Measurements from ENCODE around the gene EXOC6B. TPM values are rescaled to one million over a fixed set of nuclear protein-coding genes. Genes with fewer than 3 reads are reported as not detected.

The EXOC6B gene
- total and polyA plus RNA-seq, 2 of the 8 experiments (the other 6 are each of a cell fraction or from before 2014, with no cell fraction given), result 13.5 to 33.0 TPM

DNA sequence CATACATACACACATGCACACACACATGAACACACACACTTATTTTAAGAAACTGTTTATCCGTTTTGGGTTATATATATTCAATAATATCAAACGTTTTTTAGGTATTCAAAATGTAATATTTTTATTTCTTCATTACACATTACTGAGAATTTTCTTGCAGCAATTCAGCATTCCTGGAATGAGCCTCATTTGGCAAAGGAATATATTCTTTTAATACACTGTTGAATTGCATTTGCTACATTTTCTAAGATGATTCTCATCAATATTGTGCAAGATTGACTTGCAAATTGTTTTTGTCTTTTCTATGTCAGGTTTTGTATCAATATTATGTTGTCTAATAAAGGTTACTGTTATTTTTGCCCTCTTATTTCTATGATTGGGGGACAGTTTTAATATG lies 402.1 kb downstream of the EXOC6B start:
- no peak overlapping the region for H3K18ac ChIP-seq (ENCODE audit: extremely low read depth, low read length)
- H3K27me3 ChIP-seq (replicated peaks in 1 of 4; ENCODE audit: control insufficient read depth in 3 of 4, extremely low read depth in 1 of 4, insufficient read depth in 3 of 4, low read length in 3 of 4), result no peaks in the 10 kb centered on the region
- no peaks in the 10 kb centered on the region for H3K23me2 ChIP-seq (ENCODE audit: low read depth, low read length)
- H3K27ac ChIP-seq (ENCODE audit: low read depth, low read length), result no peak overlapping the region
- TF ChIP-seq NRF1 (IDR thresholded peaks at IDR 0.05; ENCODE audit: low read depth, low read length) (no peak), KDM4A (IDR thresholded peaks at IDR 0.05; ENCODE audit: low read depth, low read length, severe bottlenecking) (no peak), GTF2F1 (IDR thresholded peaks at IDR 0.05; ENCODE audit: borderline replicate concordance, low read depth, low read length) (no peak)
- TF ChIP-seq, protein P1, sequence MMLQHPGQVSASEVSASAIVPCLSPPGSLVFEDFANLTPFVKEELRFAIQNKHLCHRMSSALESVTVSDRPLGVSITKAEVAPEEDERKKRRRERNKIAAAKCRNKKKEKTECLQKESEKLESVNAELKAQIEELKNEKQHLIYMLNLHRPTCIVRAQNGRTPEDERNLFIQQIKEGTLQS (IDR thresholded peaks at IDR 0.05; ENCODE audit: insufficient read depth, low read depth, low read length), result no peak
- H3K36me3 ChIP-seq (ENCODE audit: control insufficient read depth in 2 of 4, insufficient read depth in 4 of 4, low read length in 3 of 4), result no peaks in the 10 kb centered on the region
- POLR2A ChIA-PET (ENCODE audit: partially characterized antibody), result no interaction called here
- H4K8ac ChIP-seq (ENCODE audit: extremely low read depth, insufficient read depth, low read length), result no peak overlapping the region
- no peaks in the 10 kb centered on the region for H4K20me1 ChIP-seq (replicated peaks in 1 of 2; ENCODE audit: control insufficient read depth in 1 of 2, insufficient read depth in 2 of 2, low read length in 2 of 2)
- no peak overlapping the region for H3K56ac ChIP-seq (replicated peaks; ENCODE audit: insufficient read length, low read depth, low read length)
- CTCF ChIA-PET (ENCODE audit: partially characterized antibody), result no interaction called here
- no peak overlapping the region for H2AFZ ChIP-seq (ENCODE audit: low read length)
- H3K79me2 ChIP-seq (ENCODE audit: control insufficient read depth in 1 of 2, insufficient read depth in 2 of 2, low read length in 2 of 2), result no peaks in the 10 kb centered on the region
- WGBS, 2 experiments (ENCODE audit: extremely low coverage in 1 of 2, insufficient coverage in 1 of 2, insufficient read length in 1 of 2, insufficient replicate concordance in 2 of 2, low coverage in 1 of 2, low lambda C conversion rate in 2 of 2, missing lambda C conversion rate in 1 of 2), result 84% methylated on average over 2 of the region's 2 CpGs; no CpG with 5 or more reads in 1 of the 2 experiments
- H3K9me3 ChIP-seq (ENCODE audit: insufficient read depth in 2 of 2, low read depth in 1 of 2, low read length in 1 of 2), result peaks cover 0 to 9% of the 10 kb centered on the region in 2 experiments; a peak in 1 of 4 replicates
- no peak for FAIRE-seq
- no peak overlapping the region for H4K5ac ChIP-seq (ENCODE audit: insufficient read length, low read depth, low read length)
- H3K4ac ChIP-seq (replicated peaks; ENCODE audit: insufficient read length, low read depth, low read length), result no peak overlapping the region
- H4K91ac ChIP-seq (replicated peaks; ENCODE audit: insufficient read length, low read length), result no peak overlapping the region
- no peak overlapping the region for H3K9ac ChIP-seq (replicated peaks in 1 of 4; ENCODE audit: extremely low read depth in 1 of 4, low read depth in 3 of 4, low read length in 3 of 4)
- no peak overlapping the region for H3K23ac ChIP-seq (ENCODE audit: insufficient read length)
- H2BK15ac ChIP-seq (ENCODE audit: low read length), result no peak overlapping the region
- no peak overlapping the region for H2BK120ac ChIP-seq (replicated peaks; ENCODE audit: low read depth, low read length)
- no peaks in the 10 kb centered on the region for H3K4me1 ChIP-seq (replicated peaks in 1 of 4; ENCODE audit: control insufficient read depth in 3 of 4, insufficient read depth in 4 of 4, low read length in 3 of 4)
- no peak overlapping the region for H2BK20ac ChIP-seq (ENCODE audit: low read length)
- H2BK5ac ChIP-seq (ENCODE audit: low read depth, low read length), result no peak overlapping the region
- no peak overlapping the region for H3K14ac ChIP-seq (ENCODE audit: insufficient read length)
- no peak overlapping the region for H3K4me2 ChIP-seq (ENCODE audit: insufficient read depth in 1 of 2, low read depth in 2 of 2, low read length in 2 of 2)
- no peaks in the 10 kb centered on the region for H3K79me1 ChIP-seq (ENCODE audit: low read depth, low read length)
- no peak overlapping the region for H3K4me3 ChIP-seq (ENCODE audit: extremely low read depth in 1 of 4, insufficient read depth in 2 of 4, low read depth in 3 of 4, low read length in 4 of 4)
- no peak overlapping the region for H2AK5ac ChIP-seq (ENCODE audit: low read depth, low read length)
- DNase-seq (ENCODE audit: low read depth in 1 of 2, low spot score in 2 of 2), result no peak
- no peak overlapping the region for H2BK12ac ChIP-seq (ENCODE audit: low read depth, low read length)
